ENCODE measurements around the gene LRRTM1.

DNA sequence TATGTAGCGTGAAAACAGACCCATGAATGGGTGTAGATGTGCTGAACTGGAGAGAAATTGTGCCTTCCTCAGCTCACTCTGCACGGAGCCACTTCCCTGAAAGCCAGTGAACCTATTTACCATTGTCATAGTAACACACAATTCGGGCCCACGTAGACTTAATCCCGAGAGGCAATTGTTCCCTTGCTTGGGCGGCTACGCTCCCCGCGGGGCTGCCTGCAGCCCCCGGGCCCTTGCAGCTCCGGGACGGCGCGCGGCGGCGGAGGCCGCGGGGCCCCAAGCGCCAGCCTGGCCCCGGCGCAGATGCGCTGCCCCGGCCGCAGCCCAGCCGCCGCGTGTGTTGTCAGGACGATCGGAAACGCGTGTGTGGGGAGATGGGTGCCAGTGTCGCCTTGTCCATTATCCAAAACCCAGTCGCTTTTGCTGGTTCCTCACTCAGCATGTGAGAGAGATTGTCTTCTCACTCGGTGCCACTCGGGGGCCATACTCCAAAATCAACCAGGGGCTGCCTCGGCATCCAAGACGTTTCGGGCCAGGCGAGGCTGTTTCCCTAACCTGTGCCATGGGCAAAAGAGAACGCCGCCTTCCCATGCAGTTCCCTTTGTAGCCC lies 17.9 kb upstream of the LRRTM1 start:
- TF ChIP-seq, protein P1, sequence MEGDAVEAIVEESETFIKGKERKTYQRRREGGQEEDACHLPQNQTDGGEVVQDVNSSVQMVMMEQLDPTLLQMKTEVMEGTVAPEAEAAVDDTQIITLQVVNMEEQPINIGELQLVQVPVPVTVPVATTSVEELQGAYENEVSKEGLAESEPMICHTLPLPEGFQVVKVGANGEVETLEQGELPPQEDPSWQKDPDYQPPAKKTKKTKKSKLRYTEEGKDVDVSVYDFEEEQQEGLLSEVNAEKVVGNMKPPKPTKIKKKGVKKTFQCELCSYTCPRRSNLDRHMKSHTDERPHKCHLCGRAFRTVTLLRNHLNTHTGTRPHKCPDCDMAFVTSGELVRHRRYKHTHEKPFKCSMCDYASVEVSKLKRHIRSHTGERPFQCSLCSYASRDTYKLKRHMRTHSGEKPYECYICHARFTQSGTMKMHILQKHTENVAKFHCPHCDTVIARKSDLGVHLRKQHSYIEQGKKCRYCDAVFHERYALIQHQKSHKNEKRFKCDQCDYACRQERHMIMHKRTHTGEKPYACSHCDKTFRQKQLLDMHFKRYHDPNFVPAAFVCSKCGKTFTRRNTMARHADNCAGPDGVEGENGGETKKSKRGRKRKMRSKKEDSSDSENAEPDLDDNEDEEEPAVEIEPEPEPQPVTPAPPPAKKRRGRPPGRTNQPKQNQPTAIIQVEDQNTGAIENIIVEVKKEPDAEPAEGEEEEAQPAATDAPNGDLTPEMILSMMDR (IDR thresholded peaks at IDR 0.05), result no peak
- TF ChIP-seq POLR2A (IDR thresholded peaks at IDR 0.05; ENCODE audit: low read length) (no peak), CBX8 (IDR thresholded peaks at IDR 0.05) (no peak), NR3C1 (IDR thresholded peaks at IDR 0.05) (no peak), ESRRA (IDR thresholded peaks at IDR 0.05; ENCODE audit: borderline replicate concordance, low read length) (no peak), RFX5 (IDR thresholded peaks at IDR 0.05) (no peak)
- TF ChIP-seq, protein P2, sequence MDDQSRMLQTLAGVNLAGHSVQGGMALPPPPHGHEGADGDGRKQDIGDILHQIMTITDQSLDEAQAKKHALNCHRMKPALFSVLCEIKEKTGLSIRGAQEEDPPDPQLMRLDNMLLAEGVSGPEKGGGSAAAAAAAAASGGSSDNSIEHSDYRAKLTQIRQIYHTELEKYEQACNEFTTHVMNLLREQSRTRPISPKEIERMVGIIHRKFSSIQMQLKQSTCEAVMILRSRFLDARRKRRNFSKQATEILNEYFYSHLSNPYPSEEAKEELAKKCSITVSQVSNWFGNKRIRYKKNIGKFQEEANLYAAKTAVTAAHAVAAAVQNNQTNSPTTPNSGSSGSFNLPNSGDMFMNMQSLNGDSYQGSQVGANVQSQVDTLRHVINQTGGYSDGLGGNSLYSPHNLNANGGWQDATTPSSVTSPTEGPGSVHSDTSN (IDR thresholded peaks at IDR 0.05), result no peak
